Inferior parietal cortex (tissue), 1 donor: ENCODE data around the gene FGFBP2.

ENCODE experiments used
- DNase-seq: peaks from one replicate; pipeline ENCODE4 v3.0.0-alpha.2; 2016; ENCODE audit errors: extremely low spot score

The FGFBP2 gene

DNA sequence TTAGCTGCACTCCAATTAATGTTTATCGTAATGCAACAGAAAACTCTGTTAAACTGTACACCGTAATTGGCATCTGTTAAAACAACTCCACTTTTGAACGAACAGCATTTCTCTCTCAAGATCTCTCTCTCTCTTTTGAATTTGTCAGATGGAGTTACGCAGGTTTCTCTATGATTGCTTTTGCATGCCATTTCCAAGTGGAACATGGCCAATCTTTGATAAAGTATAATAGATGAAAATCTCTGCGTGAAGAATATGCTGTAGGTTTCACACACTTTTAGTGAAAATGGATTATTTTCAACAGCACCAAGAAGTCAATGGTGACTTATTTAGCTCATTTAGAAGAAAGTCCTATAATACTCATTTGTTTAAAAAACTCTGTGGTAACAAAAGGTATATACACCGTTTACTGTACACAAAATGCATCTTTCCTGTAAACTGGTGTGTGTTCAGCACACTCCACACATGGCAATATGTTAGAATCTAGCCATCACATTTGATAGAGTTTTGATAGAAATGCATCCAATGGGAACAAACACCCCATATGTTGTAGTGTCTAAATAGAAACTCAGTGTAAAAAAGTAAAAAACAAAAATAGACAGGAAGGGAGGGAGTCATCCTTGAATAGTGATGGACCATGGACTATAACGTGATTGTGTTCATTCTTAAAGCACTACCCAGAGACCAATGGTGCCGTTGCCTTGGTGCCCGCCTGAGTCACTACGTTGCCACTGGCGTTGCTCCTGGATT is 5.8 kb upstream of the FGFBP2 start:
- DNase-seq = no peak

DNA sequence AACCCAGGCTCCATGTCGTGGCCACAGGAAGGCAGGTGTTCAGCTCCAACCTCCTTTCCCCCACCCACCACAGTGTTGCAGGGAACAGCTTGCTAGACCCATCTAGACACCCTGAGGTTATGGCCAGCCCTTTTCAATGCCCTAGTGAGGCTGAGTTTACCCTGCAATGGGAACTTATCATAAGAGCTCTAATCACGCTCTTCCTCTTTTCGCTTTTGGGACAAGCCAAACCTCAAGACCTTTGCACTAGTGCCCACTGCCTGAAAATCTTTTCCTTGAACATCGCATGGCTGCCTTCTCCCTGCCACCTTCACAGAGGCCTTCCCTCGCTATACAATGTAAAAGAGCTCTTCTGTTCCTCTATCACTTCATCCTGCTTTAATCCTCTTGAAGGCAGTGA is 2.4 kb upstream of the FGFBP2 start:
- no peak for DNase-seq

DNA sequence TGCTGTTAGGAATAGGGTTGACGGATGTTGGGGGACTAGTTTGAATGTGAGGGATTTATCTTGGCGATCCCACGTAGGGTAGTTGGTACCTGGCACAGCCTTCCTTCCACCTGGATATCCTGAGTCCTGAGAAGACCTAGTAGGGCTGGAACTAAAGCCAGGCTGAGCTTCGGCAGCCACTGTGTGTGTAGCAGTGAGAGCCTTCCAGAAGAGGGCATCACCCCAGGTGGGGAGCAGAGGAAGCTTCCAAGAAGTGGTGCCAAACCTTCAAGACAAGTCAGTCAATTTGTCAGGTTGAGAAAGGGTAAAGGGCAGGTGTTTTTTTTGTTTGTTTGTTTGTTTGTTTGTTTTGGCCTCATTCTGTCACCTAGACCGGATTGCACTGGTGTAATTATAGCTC is 1.2 kb upstream of the FGFBP2 start:
- DNase-seq = no peak

DNA sequence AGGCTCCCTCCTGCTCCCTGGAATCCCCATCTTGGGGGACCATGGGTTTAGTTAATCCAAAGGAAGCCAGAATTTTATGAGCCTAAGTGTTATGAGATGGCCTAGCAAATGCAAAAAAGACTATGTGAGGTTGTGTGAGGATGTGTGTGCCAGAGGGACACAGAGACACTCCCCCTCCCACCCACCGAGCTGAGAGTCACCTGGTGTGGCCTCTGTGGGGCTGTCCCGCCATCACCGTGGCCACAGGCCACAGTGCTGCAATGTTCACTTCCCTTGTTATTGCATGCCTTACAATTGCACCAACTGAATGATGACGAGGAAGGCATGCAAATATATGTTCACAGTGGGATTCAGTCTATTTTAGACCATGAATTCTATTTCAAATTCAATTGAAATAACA is 601 bp upstream of the FGFBP2 start:
- no peak for DNase-seq

DNA sequence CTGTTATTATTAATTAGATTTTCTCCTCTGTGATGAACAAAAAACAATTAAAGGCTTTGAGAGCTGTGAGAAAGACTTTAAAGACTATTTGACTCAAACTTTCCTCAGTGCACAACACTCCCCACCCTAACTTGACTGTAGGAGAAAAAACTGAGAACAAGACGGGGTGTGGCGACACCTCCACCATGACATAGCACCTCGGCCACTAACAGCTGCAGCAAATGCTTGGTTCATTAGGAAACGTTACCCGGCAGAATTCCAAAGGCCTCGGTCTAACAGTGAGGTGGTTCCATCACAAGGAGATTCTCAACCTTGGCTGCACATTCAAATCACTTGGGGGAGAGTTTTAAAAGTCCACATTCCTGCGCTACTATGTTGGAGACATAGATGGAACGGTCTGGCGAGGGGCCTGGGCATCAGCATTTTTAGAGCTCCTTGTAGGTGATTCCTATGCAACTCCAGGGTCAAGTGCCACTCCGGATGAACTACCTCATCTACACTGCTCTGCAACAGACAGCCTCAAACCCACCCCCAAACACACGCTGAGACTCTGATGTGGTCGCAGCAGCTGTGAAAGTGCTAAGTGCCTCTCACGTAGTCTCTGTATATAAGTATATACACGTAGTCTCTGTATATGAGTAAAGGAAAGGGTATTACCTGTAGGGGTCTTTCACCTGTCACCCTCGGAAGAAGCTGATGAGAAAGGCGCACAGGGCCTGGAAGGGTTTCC is 1.0 kb downstream of the FGFBP2 start:
- no peak for DNase-seq

DNA sequence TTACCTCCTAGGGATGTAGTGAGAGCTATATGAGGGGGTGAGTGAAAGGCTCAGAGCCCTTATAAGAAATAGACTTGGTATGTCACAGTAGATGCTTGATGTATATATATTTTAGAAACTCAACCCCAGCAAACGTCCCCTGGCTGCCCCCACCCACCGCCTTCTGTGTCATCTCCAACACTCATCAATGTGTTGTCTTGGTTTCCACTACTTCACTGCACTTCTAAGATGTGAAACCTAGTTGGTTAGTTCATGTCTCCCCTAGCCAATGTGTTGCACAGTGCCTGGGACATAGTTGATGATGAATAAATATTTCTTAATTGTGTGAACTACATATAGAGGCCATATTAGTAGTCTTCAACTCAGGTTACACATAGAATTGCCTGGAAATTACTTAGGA is 4.4 kb downstream of the FGFBP2 start:
- DNase-seq = no peak

DNA sequence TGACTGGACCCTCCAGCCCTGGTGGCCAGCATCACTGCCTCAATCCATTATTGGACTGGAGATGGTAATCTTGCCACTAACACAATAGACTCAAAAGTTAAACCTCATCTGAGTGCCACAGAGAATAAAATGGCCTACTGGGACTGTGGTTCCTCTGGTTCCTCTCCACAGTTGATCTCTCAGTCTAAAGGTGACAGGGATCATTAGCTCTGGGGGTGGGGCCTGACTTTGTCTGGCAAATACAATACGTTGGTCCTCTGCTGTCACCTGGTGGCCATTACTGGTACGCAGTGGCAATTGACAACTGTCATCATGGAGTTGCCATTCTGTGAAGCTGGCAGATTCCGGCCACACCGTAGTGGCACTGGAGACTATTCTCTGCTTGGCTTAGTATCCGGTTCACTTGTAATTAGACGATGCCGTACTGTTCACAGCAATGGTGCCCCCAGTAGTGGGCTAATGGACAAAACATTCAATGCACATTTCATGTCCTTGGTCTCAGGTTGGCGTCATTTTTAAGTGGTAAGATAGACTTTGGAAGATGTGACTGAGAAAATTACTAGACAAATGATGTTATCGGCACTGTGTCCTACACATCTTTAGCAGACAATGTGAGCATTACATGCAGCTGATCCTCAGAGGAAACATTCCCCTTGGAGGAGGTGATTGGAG is 6.7 kb downstream of the FGFBP2 start:
- peak; percentile 71 for DNase-seq

DNA sequence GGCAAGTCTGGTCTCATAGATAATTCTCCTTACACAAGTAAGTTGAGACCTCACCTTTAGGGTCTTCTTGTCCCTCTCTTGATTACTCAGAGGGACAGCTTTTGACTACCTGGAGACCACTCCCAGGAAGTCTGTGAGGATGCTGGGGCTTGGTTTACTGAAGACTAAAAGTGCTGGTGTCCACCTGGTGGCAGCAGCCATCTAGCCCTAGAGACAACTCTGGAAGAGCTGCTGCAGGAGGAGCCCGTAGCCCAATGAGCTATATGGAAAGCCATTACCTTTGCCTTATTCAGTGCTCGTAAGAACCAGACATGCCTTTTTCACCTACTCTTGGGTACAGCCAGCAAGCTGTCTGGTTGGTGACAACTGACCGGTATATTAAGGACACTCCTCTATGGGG is 7.3 kb downstream of the FGFBP2 start:
- DNase-seq = no peak

DNA sequence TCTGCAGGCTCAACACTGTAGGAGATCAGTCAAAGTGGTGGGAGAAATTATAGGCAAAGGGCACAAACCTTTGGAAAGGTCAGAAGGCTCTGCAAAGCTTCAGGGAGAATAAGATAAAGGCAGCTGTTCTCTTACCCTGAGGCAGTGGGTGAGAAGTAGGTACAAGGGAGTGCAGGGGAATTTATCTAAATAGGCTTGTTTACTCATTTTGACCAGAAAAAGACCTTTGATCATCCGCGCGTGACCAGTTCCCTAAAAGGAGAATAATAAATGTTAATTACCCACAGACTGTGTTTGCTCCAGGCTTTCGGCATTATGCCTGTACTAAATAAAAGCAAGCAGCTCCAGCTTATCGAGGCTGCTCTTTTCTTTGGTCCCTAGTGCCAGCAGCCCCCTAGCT is 9.3 kb downstream of the FGFBP2 start:
- DNase-seq = no peak

DNA sequence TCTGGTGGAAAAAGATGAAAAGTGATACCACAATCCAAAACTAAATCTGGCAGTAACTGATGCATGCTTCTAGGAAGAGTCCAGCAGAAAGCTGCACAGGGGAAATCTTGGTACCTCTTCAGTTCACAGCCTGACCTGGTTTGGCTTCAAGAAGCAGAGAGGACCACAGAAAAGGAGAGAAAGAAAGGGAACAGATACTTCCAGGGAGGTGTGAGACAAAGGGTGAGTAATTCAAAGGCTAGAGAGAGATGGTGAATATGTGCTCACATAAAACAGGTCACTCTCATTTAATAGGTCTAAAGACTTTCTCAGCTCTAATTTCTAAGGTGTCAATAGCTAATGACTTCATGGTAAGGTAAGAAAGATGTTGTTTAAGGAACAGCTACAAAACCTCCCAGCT is 11.2 kb downstream of the FGFBP2 start:
- no peak for DNase-seq

DNA sequence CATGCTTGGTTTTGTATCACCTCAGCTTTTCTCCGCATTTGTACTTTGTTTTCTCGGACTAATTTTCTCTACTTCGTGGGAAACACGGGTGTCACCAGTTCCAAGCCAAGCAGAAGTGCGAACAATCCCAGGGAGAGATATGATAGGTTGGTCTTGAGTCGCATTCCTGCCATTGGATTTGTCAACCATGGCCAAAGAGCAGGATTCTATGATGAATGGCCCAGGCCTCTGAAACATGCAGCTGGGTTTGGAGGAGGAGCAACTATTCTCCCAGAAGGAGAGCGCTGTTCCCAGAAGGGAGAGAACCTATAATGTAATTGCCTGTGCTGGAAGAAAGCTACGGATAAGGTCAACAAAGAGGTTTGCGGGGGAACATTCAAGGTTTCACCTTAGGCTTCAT is 14.1 kb downstream of the FGFBP2 start:
- no peak for DNase-seq

DNA sequence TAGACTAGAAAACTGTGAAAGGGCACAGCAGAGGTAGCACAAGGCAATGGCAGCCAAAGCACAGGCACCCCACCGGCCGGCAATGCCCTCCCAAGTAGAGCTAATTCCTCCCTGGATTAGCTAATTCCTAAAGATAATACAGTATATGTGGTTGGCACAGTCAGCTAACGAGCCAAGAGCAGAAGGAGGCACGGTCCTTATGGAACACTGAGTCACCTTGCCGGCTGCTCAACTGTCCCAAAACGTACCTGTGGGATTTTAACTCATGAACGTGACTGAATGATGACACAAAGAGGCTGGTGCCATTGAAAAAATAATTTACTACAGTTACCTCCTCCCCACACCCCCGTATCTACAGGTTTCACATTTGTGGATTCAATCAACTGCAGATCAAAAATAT is 15.3 kb downstream of the FGFBP2 start:
- no peak for DNase-seq

DNA sequence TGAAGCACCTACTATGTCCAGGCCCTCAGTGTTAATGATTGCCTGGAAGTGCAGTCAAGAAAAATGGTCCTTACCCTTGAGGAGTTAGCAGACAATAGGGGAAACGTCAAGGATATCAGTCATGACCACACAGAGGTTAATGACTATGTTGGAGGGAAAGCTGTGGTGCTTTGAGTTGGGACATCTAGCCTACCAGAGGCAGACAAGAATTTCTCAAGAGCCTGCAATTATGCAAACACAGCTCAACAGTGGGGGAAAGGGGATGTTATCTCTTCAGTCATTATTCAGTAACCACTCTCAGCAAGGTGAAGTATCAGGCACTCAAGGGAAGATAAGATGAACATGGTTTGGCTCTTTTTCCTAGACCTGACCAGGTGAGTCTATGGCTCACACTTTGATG is 17.5 kb downstream of the FGFBP2 start:
- no peak for DNase-seq

DNA sequence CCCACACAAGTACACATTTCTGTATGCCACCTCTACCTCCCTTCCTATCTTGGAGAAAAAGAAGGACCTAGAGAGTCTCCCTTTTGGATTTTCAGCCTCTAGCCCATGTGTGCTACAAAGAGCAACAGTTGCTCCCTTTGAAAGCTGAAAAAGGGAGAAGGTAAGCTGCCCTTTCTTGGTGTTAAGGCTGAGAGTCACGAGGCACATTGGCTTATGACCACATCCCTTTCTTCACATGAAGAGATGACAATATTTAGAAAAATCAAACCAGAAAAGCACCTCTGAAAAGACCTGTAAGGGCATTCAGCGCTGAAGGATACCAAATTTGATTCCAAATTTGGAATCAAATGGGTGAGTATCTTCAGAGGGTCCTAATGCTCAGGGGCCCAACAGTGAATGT is 18.1 kb downstream of the FGFBP2 start:
- DNase-seq = no peak

DNA sequence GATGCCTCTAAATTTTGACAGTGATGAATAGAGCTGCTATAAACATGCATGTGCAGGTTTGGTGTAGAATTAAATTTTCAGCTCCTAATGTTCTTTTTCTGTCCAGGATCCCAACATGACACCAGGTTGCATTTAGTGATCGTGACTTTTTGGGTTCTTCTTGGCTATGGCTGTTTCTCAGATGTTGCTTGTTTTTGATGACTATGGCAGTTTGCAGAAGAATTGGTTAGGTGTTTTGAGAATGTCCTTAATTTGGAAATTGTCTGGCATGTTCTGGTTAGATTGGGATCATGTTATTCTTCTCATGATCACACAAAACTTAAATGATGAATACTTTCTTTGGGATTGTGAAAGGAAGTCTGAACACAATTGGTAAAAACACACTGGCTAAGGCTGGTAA is 20.7 kb downstream of the FGFBP2 start:
- DNase-seq = no peak

DNA sequence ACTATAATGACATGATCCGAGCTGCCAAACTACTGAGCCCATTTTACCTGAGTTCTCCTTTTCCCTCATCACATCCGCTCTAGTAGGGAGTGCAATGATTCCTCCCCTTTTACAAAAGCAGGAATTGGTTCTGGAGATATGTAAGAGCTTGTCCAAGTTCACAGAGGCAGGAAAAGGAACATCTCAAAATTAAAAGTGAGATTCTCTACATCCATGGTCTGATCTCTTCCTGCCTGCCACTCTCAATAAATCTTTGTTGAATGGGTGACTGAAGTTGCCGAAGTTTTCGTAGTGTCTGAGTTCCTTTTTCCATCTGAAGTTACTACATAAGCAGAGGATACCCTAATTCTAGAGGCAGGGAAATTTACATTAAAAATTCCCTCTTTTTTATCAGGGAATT is 24.3 kb downstream of the FGFBP2 start, which contains the start of gene FGFBP1:
Gene FGFBP1, minus strand, starts transcription at position 101 of the 400 bp plus-strand sequence. CDS start 2,108 bp downstream, outside the sequence.
- DNase-seq = no peak

DNA sequence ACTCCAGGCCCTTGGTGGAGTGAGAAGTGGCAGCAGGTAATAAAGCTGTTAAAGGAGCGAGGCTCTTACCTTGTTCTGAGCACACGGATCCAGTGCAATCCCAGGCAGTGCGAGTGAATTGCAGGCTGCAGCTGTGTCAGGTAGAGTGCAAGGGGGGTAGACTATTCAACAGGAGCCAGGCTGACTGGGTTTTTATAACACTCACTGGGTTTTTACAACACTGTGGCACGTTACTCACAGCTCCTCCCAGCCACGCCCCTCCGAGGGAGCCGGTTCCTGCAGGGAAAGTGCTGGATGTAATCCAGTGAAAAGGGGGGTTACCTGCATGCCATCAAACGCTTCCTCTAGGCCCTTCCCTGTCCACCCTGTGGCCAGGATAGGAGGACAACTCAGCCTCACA is 24.8 kb downstream of the FGFBP2 start:
- no peak for DNase-seq

DNA sequence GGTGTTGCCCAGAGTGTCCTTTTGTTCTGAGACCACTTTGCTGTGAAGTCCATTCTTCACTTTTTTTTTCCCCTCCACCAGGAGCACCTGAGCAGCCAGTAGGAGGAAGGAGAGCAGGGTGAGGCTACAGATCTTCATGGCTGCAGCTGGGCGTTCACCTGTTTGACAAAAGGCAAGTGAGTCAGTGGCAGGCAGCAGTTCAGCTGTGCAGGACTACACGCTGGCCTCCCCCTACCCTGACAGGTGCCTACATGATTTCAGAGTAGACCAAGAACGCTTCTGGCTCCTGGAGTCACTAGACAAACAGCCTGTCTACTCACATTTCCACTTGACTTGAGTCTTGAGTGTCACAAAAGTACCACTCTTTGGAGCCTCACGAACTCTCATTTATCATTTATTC is 26.5 kb downstream of the FGFBP2 start:
- DNase-seq = no peak

DNA sequence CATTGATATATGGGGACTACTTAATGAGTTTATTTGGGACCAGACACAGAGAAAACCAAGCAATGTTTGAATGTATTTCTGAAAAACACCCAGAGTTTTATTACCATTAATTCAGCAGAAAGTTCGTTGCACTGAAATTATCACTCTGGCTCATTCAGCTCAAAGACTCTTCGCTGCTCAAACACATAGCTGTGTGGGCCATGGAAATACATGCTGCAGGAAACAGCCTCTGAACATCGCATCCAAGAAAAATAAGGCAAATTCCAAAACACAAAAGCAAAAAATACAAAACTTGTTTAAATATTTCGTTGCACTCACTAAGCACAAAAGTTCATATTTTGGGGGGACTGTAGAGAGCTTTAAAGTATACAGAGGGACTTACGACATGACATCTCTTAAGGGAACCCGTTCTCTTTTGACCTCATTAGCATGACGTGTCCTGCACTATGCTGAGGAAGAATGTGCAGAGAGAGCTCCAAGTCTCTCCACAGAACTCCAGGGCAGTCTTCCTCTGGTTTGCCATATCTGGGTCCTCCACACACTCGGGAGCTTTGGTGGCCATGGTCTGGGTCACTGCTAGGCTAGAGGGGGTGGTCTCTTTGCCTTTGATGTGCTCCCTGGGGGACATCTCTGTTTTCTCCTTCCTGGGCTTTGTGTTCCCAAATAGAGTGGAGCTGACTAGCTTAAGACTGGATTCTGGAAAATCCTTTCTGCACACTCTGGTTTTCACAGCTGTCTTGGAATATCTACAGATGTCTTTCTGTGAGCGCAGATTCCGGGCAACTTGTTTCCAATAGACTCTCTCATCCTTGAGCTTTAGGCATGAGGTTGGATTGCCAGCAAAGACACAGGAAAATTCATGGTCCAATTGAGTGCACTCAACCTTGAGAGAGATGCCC is 27.2 kb downstream of the FGFBP2 start:
- DNase-seq = no peak

DNA sequence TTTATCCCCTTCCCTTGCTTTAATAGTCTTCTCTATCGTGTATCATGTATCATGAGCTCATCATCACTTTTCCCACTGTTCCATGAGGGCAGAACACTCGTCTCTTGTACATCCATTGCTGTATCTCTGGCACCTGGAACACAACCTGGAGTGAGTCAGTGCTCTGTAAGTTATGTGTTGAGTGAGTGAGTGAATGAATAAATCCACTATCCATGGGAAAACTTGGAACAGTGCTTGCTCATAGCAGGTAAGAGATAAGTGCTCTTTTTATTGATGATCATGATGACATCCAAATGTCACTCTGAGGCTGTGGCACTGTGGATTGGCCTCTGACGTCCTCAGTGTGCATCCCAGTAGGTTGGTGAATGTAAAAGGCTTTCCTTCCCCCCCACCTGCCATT is 28.7 kb downstream of the FGFBP2 start:
- DNase-seq = no peak

DNA sequence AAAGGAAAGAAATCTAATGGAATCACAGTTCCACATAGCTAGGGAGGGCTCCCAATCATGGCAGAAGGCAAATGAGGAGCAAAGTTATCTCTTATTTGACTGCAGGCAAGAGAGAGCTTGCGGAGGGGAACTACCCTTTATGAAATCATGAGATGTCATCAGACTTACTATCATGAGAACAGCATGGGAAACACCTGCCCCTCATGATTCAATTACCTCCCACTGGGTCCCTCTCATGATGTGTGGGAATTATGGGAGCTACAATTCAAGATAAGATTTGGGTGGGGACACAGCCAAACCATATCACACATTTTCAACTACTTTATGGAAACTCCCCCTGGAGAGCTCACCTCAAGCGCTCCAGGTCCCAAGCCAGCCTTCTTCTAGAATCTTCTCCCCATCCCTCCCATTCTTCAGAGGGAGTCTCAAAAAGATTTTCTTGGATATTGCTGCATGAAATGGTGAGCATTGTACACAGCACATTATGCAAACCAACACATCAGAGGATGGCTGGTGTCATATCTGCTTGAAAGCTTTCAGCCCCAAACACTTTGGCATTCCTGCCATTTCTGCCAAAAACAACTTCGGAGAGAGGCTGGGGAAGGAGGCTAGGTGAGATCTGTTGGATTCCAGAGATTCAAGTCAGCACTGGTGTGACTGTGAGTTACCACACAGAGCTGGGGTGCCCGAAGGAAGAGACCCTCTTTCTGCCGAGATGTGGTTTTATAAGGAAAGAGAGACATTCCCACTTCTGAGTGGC is 31.3 kb downstream of the FGFBP2 start:
- no peak for DNase-seq
